Breast epithelium (tissue), 4 donors: Measurements from ENCODE around the gene CTNNA2. TPM values are rescaled to one million over a fixed set of nuclear protein-coding genes. Genes with fewer than 3 reads are reported as not detected.

Experiments
- DNase-seq, 2 donors: peaks; one replicate each; pipeline ENCODE4 v3.0.0-alpha.2; 2019; ENCODE audit warnings: low spot score in 2 of 2
- H3K27ac ChIP-seq, 2 donors: fragments of 200-600 bp; sonication (generic) in 1 of 2; one replicate each; pipeline ENCODE4 v1.5.1; 2016 to 2019; ENCODE audit warnings: mild to moderate bottlenecking in 1 of 2
- H3K27me3 ChIP-seq, 2 donors: fragments of 200-600 bp; sonication (generic) in 1 of 2; one replicate each; pipeline versions ENCODE4 v1.5.1 to v1.6.0; 2017 to 2019; ENCODE audit warnings: control low read depth in 1 of 2, mild to moderate bottlenecking in 1 of 2
- H3K36me3 ChIP-seq: fragments of 200-600 bp; one replicate; pipeline ENCODE4 v1.5.1; 2019
- H3K4me1 ChIP-seq, 2 donors: fragments of 200-600 bp; sonication (generic); one replicate each; pipeline ENCODE4 v1.5.1; 2016 to 2019; ENCODE audit warnings: control low read depth in 1 of 2
- H3K4me3 ChIP-seq, 3 donors: fragments of 200-600 bp; sonication (generic); 1 replicate in 2 of 3; 2 replicates in 1 of 3; pipeline ENCODE4 v1.5.1; 2016 to 2019; ENCODE audit warnings: mild to moderate bottlenecking in 3 of 3, moderate library complexity in 2 of 3
- H3K9me3 ChIP-seq, 2 donors: fragments of 200-600 bp; sonication (generic) in 1 of 2; one replicate each; pipeline ENCODE4 v1.5.1; 2016 to 2019; ENCODE audit warnings: control low read depth in 1 of 2
- POLR2A ChIP-seq: fragments of 450-650 bp; IDR thresholded peaks from one replicate; pipeline ENCODE4 v1.6.1; 2016; ENCODE audit warnings: antibody characterized with exemption, mild to moderate bottlenecking, moderate library complexity
- POLR2AphosphoS5 ChIP-seq, 3 donors: sonication (generic); formaldehyde crosslinking; IDR thresholded peaks; one replicate each; pipeline ENCODE4 v1.6.1; 2017; ENCODE audit warnings: antibody characterized with exemption in 3 of 3
- intact Hi-C: fragments of 100-400 bp; cut with DNase I; formaldehyde crosslinking; loops from one replicate; pipeline ENCODE4 v1.15.1; 2023; ENCODE audit warnings: low total_unique reads
- total RNA-seq, 3 donors: library from RNA; depleted of rRNA; stranded (reverse); fragments of >200 nt; gene quantifications; one replicate each; pipeline ENCODE4 v1.1.0, GENCODE V29; 2016
- TF ChIP-seq, protein P1 (sequence below), 3 donors: fragments of 450-650 bp; IDR thresholded peaks; one replicate each; pipeline ENCODE4 v1.5.1; 2016 to 2017; ENCODE audit warnings: antibody characterized with exemption in 3 of 3, mild to moderate bottlenecking in 3 of 3, moderate library complexity in 3 of 3

Gene CTNNA2
- total RNA-seq, 3 donors from 2014 or later = 0.16 TPM; not detected in 2

DNA sequence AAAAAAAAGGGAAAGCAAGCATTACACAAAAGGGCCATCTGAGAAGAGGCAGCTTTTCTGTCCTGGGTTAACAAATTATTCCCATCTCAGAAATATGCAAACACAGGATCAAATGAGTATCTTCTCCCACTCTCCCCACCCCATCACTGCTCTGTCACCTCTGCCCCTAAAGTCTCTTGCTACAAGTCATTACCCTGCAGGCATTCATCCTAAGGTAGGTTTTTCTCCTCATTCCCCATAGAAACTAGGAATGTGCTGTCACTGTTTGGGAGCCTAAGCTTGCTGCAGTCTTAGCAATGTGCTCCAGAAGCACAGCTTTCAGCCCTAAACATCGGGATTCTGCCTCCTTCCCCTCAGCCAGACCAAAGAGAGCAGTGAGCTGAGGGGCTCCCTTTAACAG is 788.1 kb downstream of the CTNNA2 start:
- no peaks in the 10 kb centered on the region for H3K36me3 ChIP-seq
- H3K4me3 ChIP-seq = no peak overlapping the region
- no peak overlapping the region for H3K27ac ChIP-seq
- no peaks in the 10 kb centered on the region for H3K4me1 ChIP-seq
- no peaks in the 10 kb centered on the region for H3K9me3 ChIP-seq
- peaks cover 0 to 39% of the 10 kb centered on the region in 2 donors for H3K27me3 ChIP-seq
- TF ChIP-seq POLR2A (no peak), POLR2AphosphoS5 (IDR thresholded peaks at IDR 0.05) (no peak)
- TF ChIP-seq, protein P1, sequence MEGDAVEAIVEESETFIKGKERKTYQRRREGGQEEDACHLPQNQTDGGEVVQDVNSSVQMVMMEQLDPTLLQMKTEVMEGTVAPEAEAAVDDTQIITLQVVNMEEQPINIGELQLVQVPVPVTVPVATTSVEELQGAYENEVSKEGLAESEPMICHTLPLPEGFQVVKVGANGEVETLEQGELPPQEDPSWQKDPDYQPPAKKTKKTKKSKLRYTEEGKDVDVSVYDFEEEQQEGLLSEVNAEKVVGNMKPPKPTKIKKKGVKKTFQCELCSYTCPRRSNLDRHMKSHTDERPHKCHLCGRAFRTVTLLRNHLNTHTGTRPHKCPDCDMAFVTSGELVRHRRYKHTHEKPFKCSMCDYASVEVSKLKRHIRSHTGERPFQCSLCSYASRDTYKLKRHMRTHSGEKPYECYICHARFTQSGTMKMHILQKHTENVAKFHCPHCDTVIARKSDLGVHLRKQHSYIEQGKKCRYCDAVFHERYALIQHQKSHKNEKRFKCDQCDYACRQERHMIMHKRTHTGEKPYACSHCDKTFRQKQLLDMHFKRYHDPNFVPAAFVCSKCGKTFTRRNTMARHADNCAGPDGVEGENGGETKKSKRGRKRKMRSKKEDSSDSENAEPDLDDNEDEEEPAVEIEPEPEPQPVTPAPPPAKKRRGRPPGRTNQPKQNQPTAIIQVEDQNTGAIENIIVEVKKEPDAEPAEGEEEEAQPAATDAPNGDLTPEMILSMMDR (IDR thresholded peaks at IDR 0.05) = no peak
- intact Hi-C loops = no loop called here
- DNase-seq = no peak

DNA sequence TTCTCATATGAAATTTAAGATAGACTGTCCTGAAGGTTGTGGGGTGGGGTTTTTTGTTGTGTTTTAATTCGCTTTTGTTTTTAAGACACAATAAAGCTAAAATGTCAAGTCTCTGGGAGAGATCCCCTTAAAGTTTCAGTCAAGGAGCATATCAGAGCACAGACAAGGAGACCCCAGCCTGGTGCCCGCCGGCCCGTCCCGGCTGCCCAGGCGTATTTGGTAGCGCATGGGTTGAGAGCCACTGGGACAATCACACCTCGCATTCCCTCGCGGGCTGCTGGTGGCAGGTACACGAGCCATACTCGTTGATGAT is 789.1 kb downstream of the CTNNA2 start:
- no peak for DNase-seq
- peaks cover 0 to 39% of the 10 kb centered on the region in 2 donors for H3K27me3 ChIP-seq
- TF ChIP-seq POLR2AphosphoS5 (IDR thresholded peaks at IDR 0.05) (no peak), POLR2A (no peak)
- TF ChIP-seq, protein P1 (IDR thresholded peaks at IDR 0.05) = no peak

DNA sequence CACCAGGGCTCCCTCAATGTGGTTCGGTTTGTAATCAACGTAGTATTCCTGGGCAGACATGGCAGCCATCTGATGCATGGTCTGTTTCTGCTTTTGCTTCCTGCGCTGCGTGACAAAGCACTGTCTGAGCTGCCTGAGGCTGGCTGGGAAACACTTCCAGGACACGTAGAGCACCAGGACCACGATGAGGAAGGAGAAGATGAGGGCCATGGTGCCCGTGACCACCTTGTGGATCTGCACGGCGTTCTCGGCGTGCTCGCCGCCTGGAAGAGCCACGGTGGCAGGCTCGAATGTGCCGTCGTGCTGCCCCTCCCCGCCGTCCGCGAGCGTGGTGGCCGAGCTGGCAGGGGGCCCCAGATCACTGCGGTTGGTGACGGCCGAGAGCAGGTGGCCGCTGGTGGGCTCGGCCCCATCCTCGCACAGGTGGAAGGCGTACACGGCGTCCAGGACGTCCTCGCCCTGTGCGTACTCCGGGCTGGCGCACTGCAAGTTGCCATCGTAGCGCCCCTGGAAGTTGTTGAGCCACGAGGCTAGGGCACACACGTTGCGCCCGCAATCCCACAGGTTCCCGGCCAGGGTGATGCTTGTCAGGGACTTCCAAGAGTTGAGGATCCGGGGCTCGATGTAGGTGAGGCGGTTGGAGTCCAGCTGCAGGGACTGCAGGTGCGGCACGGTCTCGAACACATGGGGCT is 789.6 kb downstream of the CTNNA2 start:
- no peak for DNase-seq
- Histone ChIP-seq H3K4me3 (no peak overlapping the region), H3K36me3 (no peaks in the 10 kb centered on the region), H3K27ac (no peak overlapping the region), H3K4me1 (no peaks in the 10 kb centered on the region), H3K9me3 (no peaks in the 10 kb centered on the region), H3K27me3 (peaks cover 0 to 39% of the 10 kb centered on the region in 2 donors)
- intact Hi-C loops = no loop called here
- TF ChIP-seq POLR2A = no peak
- TF ChIP-seq POLR2AphosphoS5 (IDR thresholded peaks at IDR 0.05) = no peak
- TF ChIP-seq, protein P1 (IDR thresholded peaks at IDR 0.05) = no peak

More for the DNA sequence above, 789.1 kb downstream of the CTNNA2 start:
- intact Hi-C loops = no loop called here
- no peaks in the 10 kb centered on the region for H3K4me1 ChIP-seq
- H3K27ac ChIP-seq = no peak overlapping the region
- no peaks in the 10 kb centered on the region for H3K36me3 ChIP-seq
- H3K9me3 ChIP-seq = no peaks in the 10 kb centered on the region
- no peak overlapping the region for H3K4me3 ChIP-seq

DNA sequence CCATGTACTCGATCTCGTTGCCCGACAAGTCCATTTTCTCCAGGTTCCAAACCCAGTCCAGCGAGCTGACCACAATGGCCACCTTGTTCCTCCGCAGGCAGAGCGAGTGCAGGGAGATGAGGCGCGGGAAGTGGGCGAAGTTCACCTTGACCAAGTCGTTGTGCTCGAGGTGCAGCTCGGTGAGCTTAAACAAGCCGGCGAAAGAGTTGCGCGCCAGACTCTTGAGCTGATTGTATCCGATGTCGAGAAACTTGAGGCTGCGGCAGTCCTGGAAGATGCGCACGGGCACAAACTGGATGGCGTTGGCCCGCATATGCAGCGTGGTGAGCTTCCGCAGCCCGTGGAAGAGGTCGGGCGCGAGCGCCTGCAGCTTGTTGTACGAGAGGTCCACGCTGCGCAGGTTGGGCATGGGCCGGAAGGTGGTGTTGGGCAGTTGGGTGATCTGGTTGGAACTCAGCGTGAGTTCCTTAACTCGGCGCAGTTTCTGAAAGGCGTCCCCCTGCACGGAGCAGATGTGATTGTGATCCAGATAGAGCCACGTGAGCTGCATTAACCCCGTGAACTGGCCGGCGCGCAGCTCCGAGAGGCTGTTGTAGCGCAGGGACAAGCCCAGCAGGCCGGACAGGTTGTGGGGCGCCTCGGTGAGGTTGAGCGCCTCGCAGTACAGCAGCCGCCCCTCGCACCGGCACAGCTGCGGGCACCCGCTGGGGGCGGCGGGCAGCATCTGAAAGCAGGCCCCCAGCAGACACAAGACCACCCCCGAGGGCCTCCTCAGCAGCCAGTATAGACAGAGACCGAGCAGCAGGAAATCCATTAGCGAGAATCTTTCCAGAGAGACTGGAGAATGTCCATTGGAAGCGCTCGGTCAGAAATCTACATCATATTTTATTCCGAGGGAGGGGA is 790.4 kb downstream of the CTNNA2 start:
- DNase-seq = no peak
- TF ChIP-seq POLR2AphosphoS5 (IDR thresholded peaks at IDR 0.05) (no peak), POLR2A (no peak)
- TF ChIP-seq, protein P1 (IDR thresholded peaks at IDR 0.05) = no peak
- no peak overlapping the region for H3K27ac ChIP-seq
- H3K4me3 ChIP-seq = peak overlapping the region in 2 of 3 donors; percentile 42 to 63
- H3K9me3 ChIP-seq = no peaks in the 10 kb centered on the region
- H3K27me3 ChIP-seq = peaks cover 0 to 39% of the 10 kb centered on the region in 2 donors
- no peaks in the 10 kb centered on the region for H3K4me1 ChIP-seq
- intact Hi-C loops = no loop called here
- H3K36me3 ChIP-seq = no peaks in the 10 kb centered on the region
